ENCODE measurements around the gene CD160. TPM values are rescaled to one million over a fixed set of nuclear protein-coding genes. Genes with fewer than 3 reads are reported as not detected.
"Not testable (repeated sequence)": the region's sequence is repeated elsewhere in the genome, so short reads cannot be mapped to it uniquely, and the experiment has no call there.

The CD160 gene
- total and polyA plus RNA-seq, 10 of the 15 experiments (the other 5 are each of a cell fraction or from before 2014, with no cell fraction given), result 0.06 to 1.1 (median 0.26) TPM; not detected in 5

GRCh38 chr1:145719230-145720079 is at the start of gene CD160 (continued):
- TF ChIP-seq CTCF (IDR thresholded peaks at IDR 0.05 in 2 of 3, conservative IDR thresholded peaks at IDR 0.05 in 1 of 3; ENCODE audit: control insufficient read depth in 2 of 3, extremely low read depth in 1 of 3, insufficient read depth in 1 of 3, low read depth in 3 of 3, low read length in 3 of 3), result no peak
- TF ChIP-seq USF2 (IDR thresholded peaks at IDR 0.05; ENCODE audit: borderline replicate concordance, low read depth, low read length), result no peak
- TF ChIP-seq USF1 (IDR thresholded peaks at IDR 0.05; ENCODE audit: borderline replicate concordance, extremely low read length, insufficient read depth, low read depth, low read length), result no peak
- no peak for TF ChIP-seq MXI1 (IDR thresholded peaks at IDR 0.05; ENCODE audit: low read depth, low read length)
- TF ChIP-seq TAF1 (IDR thresholded peaks at IDR 0.05; ENCODE audit: borderline replicate concordance, low read depth, low read length), result no peak
- TF ChIP-seq ESRRA (IDR thresholded peaks at IDR 0.05; ENCODE audit: low read length), result no peak
- TF ChIP-seq NKRF (conservative IDR thresholded peaks at IDR 0.05), result no peak
- no peak for TF ChIP-seq CEBPZ (IDR thresholded peaks at IDR 0.05; ENCODE audit: low read depth, low read length)

GRCh38 chr1:145670995-145671745 is 48.1 kb upstream of the CD160 start:
- SMC1A ChIA-PET (ENCODE audit: uncharacterized antibody, unreplicated experiment); ATAC-seq; RAD21 ChIA-PET (ENCODE audit: unreplicated experiment); H3K27me3 ChIP-seq (replicated peaks in 1 of 2; ENCODE audit: control insufficient read depth in 2 of 2, insufficient read depth in 2 of 2, low read length in 1 of 2); intact Hi-C loops (cut with micrococcal nuclease; ENCODE audit: unreplicated experiment); CTCF ChIA-PET; BruUV-seq (replicated peaks); H4K20me1 ChIP-seq (ENCODE audit: control insufficient read depth, insufficient read depth); H3K4me2 ChIP-seq (ENCODE audit: control insufficient read depth, insufficient read depth); H3K79me2 ChIP-seq (ENCODE audit: control insufficient read depth, insufficient read depth, low read length); H3K27ac ChIP-seq (ENCODE audit: control insufficient read depth, insufficient read depth); DNase-seq (ENCODE audit: low read depth, low spot score); H3K36me3 ChIP-seq (ENCODE audit: control insufficient read depth in 2 of 2, insufficient read depth in 2 of 2, low read length in 1 of 2); in situ Hi-C loops (cut with MboI); H3K4me3 ChIP-seq; H3K9me3 ChIP-seq (replicated peaks; ENCODE audit: control insufficient read depth, insufficient read depth, low read length); H2AFZ ChIP-seq (ENCODE audit: control insufficient read depth, low read depth, low read length); POLR2A ChIA-PET; FAIRE-seq; H3K9ac ChIP-seq (ENCODE audit: control insufficient read depth, insufficient read depth, low read length); H3K4me1 ChIP-seq (ENCODE audit: control insufficient read depth, insufficient read depth, low read length): not testable (repeated sequence)
- 96% methylated on average over 2 of the region's 3 CpGs for WGBS (ENCODE audit: insufficient coverage, insufficient replicate concordance, low lambda C conversion rate, missing lambda C conversion rate)

Measured in GM12878 (cell line).